SK-N-SH (cell line): ENCODE results near the gene ZNF564. TPM values are rescaled to one million over a fixed set of nuclear protein-coding genes. Genes with fewer than 3 reads are reported as not detected.

Experiments
- CTCF ChIA-PET: fragments of 300-600, 350-600 bp; formaldehyde crosslinking; extraction: SDS; loops from one replicate; lab custom pipeline; 2021; lab: Yijun Ruan, JAX
- POLR2A ChIA-PET: fragments of 350-600 bp; sonication (Branson Sonifier 250); formaldehyde crosslinking; extraction: SDS; loops from one replicate; lab custom pipeline; 2020; ENCODE audit warnings: antibody characterized with exemption, inconsistent platforms; lab: Yijun Ruan, JAX
- DNase-seq: peaks from one replicate; pipeline ENCODE4 v3.0.0; 2012
- H2AFZ ChIP-seq: fragments of 200-600 bp; sonication (generic); 2 replicates; pipeline ENCODE4 v1.8.1; 2016; ENCODE audit warnings: antibody characterized with exemption, mild to moderate bottlenecking, low read depth
- H3F3A ChIP-seq: fragments of 200-600 bp; sonication (generic); replicated peaks from 2 replicates; pipeline ENCODE3; 2016; ENCODE audit warnings: antibody characterized with exemption, mild to moderate bottlenecking; ENCODE audit not compliant: insufficient read depth
- H3K27ac ChIP-seq, 2 experiments: fragments of 200-500 bp in 1 of 2; fragments of 200-600 bp in 1 of 2; sonication (Bioruptor generic) in 1 of 2; sonication (generic), shearing (Covaris generic) in 1 of 2; 2 replicates each; pipeline versions ENCODE4 v1.5.1 to v1.6.1; 2014 to 2016; ENCODE audit warnings: low read depth in 2 of 2, inconsistent platforms in 1 of 2, low read length in 1 of 2, mild to moderate bottlenecking in 1 of 2, mixed read lengths in 1 of 2
- H3K27me3 ChIP-seq: fragments of 200-600 bp; sonication (generic), shearing (Covaris generic); 2 replicates; pipeline ENCODE4 v1.6.1; 2016; ENCODE audit warnings: mixed run types; ENCODE audit not compliant: insufficient read depth
- H3K36me3 ChIP-seq, 2 experiments: fragments of 200-500 bp in 1 of 2; fragments of 200-600 bp in 1 of 2; sonication (Bioruptor generic) in 1 of 2; sonication (generic) in 1 of 2; replicated peaks in 1 of 2; 2 replicates each; pipeline versions ENCODE3 to v1.5.1; 2014 to 2016; ENCODE audit warnings: low read length in 1 of 2, mild to moderate bottlenecking in 1 of 2; ENCODE audit not compliant: insufficient read depth in 2 of 2, control insufficient read depth in 1 of 2
- H3K4me1 ChIP-seq, 2 experiments: fragments of 200-500 bp in 1 of 2; fragments of 200-600 bp in 1 of 2; sonication (Bioruptor generic) in 1 of 2; sonication (generic), shearing (Covaris generic) in 1 of 2; 2 replicates each; pipeline versions ENCODE4 v1.5.1 to v1.6.1; 2014 to 2016; ENCODE audit warnings: low read depth in 1 of 2, low read length in 1 of 2, mixed run types in 1 of 2; ENCODE audit not compliant: insufficient read depth in 2 of 2, control insufficient read depth in 1 of 2
- H3K4me2 ChIP-seq: fragments of 200-600 bp; sonication (generic), shearing (Covaris generic); 2 replicates; pipeline ENCODE4 v1.6.1; 2017; ENCODE audit warnings: mixed run types
- H3K4me3 ChIP-seq, 2 experiments: fragments of 200-500 bp in 1 of 2; fragments of 200-600 bp in 1 of 2; sonication (Bioruptor generic) in 1 of 2; sonication (generic), shearing (Covaris generic) in 1 of 2; 2 replicates each; pipeline versions ENCODE4 v1.5.1 to v1.8.1; 2014 to 2016; ENCODE audit warnings: low read depth in 2 of 2, inconsistent platforms in 1 of 2, low read length in 1 of 2, mild to moderate bottlenecking in 1 of 2, mixed read lengths in 1 of 2, moderate library complexity in 1 of 2
- H3K79me2 ChIP-seq: fragments of 200-600 bp; sonication (generic); 2 replicates; pipeline ENCODE4 v1.8.1; 2017; ENCODE audit warnings: mild to moderate bottlenecking; ENCODE audit not compliant: insufficient read depth
- H3K9ac ChIP-seq: fragments of 200-600 bp; sonication (generic); 2 replicates; pipeline ENCODE4 v1.6.1; 2017; ENCODE audit warnings: mixed run types
- H3K9me2 ChIP-seq: fragments of 200-600 bp; sonication (generic); 2 replicates; pipeline ENCODE4 v1.6.1; 2017; ENCODE audit warnings: mixed run types
- H3K9me3 ChIP-seq: fragments of 200-600 bp; sonication (generic); 2 replicates; pipeline ENCODE4 v1.6.1; 2017; ENCODE audit warnings: mixed run types, mild to moderate bottlenecking, moderate library complexity
- H4K20me1 ChIP-seq: fragments of 200-600 bp; sonication (generic); 2 replicates; pipeline ENCODE4 v1.6.1; 2017; ENCODE audit warnings: mild to moderate bottlenecking, mixed run types; ENCODE audit not compliant: insufficient read depth
- CHD2 ChIP-seq: fragments of 150-350 bp; IDR thresholded peaks from 2 replicates; pipeline ENCODE4 v1.6.1; 2018; ENCODE audit warnings: low read length; ENCODE audit not compliant: partially characterized antibody
- FOSL2 ChIP-seq: IDR thresholded peaks from 2 replicates; pipeline ENCODE4 v1.4.0; 2012; ENCODE audit warnings: low read depth, mild to moderate bottlenecking, moderate library complexity, borderline replicate concordance
- NFIC ChIP-seq: IDR thresholded peaks from 2 replicates; pipeline ENCODE4 v1.4.0; 2012; ENCODE audit warnings: borderline replicate concordance
- POLR2AphosphoS5 ChIP-seq: IDR thresholded peaks from 2 replicates; pipeline ENCODE4 v1.6.1; 2012; ENCODE audit warnings: low read depth, low read length
- RAD21 ChIP-seq: IDR thresholded peaks from 2 replicates; pipeline ENCODE4 v1.6.1; 2012; ENCODE audit warnings: mild to moderate bottlenecking, low read length
- RFX5 ChIP-seq: IDR thresholded peaks from 2 replicates; pipeline ENCODE4 v1.6.1; 2012; ENCODE audit warnings: mild to moderate bottlenecking, improper control_type of control experiment, low read length
- TAF1 ChIP-seq: IDR thresholded peaks from 2 replicates; pipeline ENCODE4 v1.6.1; 2012; ENCODE audit warnings: low read depth, mild to moderate bottlenecking, low read length, moderate library complexity, borderline replicate concordance
- TCF12 ChIP-seq: IDR thresholded peaks from 2 replicates; pipeline ENCODE4 v1.4.0; 2012
- YY1 ChIP-seq: IDR thresholded peaks from 2 replicates; pipeline ENCODE4 v1.4.0; 2012; ENCODE audit warnings: low read depth, mild to moderate bottlenecking
- WGBS: methylation state at CpG from one replicate; pipeline ENCODE4 v1.1.6; 2017; ENCODE audit warnings: low lambda C conversion rate; 5-methylcytosine and 5-hydroxymethylcytosine counted together
- polyA plus RNA-seq, 3 experiments: library from polyadenylated mRNA; depleted of rRNA; stranded (reverse); fragments of >200 nt; gene quantifications; 2 replicates each; pipeline ENCODE4 v1.2.3, GENCODE V29; 2012
- TF ChIP-seq, protein P1 (sequence below): IDR thresholded peaks from 2 replicates; pipeline ENCODE4 v1.6.1; 2012; ENCODE audit warnings: mild to moderate bottlenecking, low read depth, low read length, moderate library complexity
- TF ChIP-seq, protein P2 (sequence below): fragments of 150-350 bp; IDR thresholded peaks from 2 replicates; pipeline ENCODE4 v1.6.1; 2016; ENCODE audit warnings: mild to moderate bottlenecking, low read depth, low read length
- TF ChIP-seq, protein P3 (sequence below): fragments of 200-600 bp; sonication (generic); IDR thresholded peaks from 2 replicates; pipeline ENCODE4 v1.6.1; 2017; ENCODE audit warnings: antibody characterized with exemption, mild to moderate bottlenecking, moderate library complexity
- TF ChIP-seq, protein P4 (sequence below): IDR thresholded peaks from 2 replicates; pipeline ENCODE4; 2012
- TF ChIP-seq, protein P5 (sequence below): IDR thresholded peaks from 2 replicates; pipeline ENCODE4 v1.4.0; 2012; ENCODE audit warnings: low read depth, borderline replicate concordance

The ZNF564 gene
- polyA plus RNA-seq, 1 of the 3 experiments (the other 2 are of a cell fraction): 1.3 TPM

DNA sequence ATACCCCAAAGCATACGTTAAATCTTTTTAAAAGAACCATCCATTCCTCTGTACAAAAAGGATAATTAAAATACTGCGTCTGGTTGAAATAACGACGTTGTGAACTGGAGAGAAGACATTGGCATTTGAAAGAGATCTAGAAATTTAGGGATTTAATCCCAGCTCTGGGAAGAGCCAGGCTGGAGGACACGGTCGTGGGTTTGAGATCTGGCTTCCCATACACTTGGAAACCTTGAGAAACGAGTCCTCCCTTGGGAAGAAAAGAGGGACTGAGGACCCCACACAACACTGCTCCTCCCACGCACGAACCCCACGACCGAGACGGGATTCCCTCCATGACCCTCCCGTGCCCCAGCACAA, 67.3 kb downstream of the ZNF564 start (continued):
- TF ChIP-seq, protein P1, sequence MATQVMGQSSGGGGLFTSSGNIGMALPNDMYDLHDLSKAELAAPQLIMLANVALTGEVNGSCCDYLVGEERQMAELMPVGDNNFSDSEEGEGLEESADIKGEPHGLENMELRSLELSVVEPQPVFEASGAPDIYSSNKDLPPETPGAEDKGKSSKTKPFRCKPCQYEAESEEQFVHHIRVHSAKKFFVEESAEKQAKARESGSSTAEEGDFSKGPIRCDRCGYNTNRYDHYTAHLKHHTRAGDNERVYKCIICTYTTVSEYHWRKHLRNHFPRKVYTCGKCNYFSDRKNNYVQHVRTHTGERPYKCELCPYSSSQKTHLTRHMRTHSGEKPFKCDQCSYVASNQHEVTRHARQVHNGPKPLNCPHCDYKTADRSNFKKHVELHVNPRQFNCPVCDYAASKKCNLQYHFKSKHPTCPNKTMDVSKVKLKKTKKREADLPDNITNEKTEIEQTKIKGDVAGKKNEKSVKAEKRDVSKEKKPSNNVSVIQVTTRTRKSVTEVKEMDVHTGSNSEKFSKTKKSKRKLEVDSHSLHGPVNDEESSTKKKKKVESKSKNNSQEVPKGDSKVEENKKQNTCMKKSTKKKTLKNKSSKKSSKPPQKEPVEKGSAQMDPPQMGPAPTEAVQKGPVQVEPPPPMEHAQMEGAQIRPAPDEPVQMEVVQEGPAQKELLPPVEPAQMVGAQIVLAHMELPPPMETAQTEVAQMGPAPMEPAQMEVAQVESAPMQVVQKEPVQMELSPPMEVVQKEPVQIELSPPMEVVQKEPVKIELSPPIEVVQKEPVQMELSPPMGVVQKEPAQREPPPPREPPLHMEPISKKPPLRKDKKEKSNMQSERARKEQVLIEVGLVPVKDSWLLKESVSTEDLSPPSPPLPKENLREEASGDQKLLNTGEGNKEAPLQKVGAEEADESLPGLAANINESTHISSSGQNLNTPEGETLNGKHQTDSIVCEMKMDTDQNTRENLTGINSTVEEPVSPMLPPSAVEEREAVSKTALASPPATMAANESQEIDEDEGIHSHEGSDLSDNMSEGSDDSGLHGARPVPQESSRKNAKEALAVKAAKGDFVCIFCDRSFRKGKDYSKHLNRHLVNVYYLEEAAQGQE: no peak

DNA sequence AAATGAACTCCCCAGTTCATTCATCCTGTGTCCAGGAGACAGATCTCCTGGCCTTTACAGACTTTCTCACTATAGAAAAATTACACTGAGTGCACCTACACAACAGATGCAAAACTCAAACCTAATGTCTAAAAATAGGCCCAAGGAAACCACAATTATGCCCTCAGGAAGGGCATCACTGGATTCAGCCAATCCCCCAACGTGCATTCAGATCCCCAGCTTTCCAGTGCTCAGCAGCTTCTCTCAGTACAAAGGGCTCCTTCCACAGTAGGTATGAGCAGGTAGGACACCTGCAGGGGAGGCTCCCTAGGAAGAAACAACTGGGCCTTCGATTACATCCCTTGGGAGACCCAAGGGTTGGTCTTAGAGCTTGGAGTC, 68.8 kb downstream of the ZNF564 start:
- Histone ChIP-seq H3K4me2 (peak overlapping the region; percentile 33; the same call in 1 of the 2 replicates), H3K36me3 (no peaks in the 10 kb centered on the region), H3K4me1 (peaks cover 0 to 7% of the 10 kb centered on the region in 2 experiments; a peak in 2 of 4 replicates), H3K4me3 (no peak overlapping the region), H3K9me2 (no peaks in the 10 kb centered on the region), H3K9me3 (no peaks in the 10 kb centered on the region), H3F3A (no peaks in the 10 kb centered on the region), H3K9ac (no peak overlapping the region), H3K27me3 (no peaks in the 10 kb centered on the region), H4K20me1 (no peaks in the 10 kb centered on the region), H2AFZ (no peak overlapping the region), H3K27ac (no peak overlapping the region), H3K79me2 (peaks cover 58% of the 10 kb centered on the region)
- TF ChIP-seq, protein P2, sequence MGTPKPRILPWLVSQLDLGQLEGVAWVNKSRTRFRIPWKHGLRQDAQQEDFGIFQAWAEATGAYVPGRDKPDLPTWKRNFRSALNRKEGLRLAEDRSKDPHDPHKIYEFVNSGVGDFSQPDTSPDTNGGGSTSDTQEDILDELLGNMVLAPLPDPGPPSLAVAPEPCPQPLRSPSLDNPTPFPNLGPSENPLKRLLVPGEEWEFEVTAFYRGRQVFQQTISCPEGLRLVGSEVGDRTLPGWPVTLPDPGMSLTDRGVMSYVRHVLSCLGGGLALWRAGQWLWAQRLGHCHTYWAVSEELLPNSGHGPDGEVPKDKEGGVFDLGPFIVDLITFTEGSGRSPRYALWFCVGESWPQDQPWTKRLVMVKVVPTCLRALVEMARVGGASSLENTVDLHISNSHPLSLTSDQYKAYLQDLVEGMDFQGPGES: no peak
- TF ChIP-seq YY1: no peak
- no peak for TF ChIP-seq RFX5
- TF ChIP-seq, protein P3, sequence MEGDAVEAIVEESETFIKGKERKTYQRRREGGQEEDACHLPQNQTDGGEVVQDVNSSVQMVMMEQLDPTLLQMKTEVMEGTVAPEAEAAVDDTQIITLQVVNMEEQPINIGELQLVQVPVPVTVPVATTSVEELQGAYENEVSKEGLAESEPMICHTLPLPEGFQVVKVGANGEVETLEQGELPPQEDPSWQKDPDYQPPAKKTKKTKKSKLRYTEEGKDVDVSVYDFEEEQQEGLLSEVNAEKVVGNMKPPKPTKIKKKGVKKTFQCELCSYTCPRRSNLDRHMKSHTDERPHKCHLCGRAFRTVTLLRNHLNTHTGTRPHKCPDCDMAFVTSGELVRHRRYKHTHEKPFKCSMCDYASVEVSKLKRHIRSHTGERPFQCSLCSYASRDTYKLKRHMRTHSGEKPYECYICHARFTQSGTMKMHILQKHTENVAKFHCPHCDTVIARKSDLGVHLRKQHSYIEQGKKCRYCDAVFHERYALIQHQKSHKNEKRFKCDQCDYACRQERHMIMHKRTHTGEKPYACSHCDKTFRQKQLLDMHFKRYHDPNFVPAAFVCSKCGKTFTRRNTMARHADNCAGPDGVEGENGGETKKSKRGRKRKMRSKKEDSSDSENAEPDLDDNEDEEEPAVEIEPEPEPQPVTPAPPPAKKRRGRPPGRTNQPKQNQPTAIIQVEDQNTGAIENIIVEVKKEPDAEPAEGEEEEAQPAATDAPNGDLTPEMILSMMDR: no peak
- no peak for DNase-seq
- ChIA-PET CTCF (no interaction called here), POLR2A (interaction anchor here (3.0 kb wide), 1 partner anchor 13 kb away, joined by 16 read pairs; no protein-coding TSS in a partner anchor)
- WGBS: 68% methylated on average over 2 of the region's 2 CpGs

DNA sequence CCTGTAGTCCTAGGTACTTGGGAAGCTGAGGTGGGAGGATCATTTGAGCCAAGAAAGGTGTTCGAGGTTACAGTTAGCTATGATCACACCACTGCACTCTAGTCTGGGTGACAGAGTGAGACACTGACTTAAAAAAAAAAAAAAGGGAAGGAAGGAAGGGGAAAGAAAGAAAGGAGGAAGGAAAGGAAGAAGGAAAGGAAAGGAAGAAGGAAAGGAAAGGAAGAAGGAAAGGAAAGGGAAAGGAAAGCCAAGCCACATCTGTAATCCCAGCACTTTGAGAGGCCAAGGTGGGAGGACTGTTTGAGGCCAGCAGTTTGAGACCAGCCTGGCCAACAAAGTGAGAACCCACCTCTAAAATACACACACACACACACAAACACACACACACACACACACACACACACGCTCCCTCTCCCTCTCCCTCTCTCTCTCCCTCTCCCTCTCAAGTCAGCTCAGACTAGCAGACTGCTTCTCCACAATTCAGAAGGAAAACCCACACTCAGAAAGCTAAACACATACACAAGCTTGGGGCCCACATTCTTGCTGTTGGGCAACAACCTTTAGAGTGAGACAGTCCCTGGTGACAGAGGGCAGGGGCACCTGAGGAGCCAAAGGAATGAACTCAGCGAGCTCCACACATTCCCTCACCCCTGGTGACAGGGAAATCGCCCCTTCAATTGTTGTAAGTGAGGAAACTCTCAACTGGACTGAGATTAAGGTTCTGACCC, 69.3 kb downstream of the ZNF564 start:
- WGBS: 80% methylated on average over 4 of the region's 4 CpGs
- DNase-seq: no peak
- Histone ChIP-seq H3K9ac (no peak overlapping the region), H4K20me1 (no peaks in the 10 kb centered on the region), H3F3A (no peaks in the 10 kb centered on the region), H2AFZ (no peak overlapping the region), H3K36me3 (no peaks in the 10 kb centered on the region), H3K27me3 (no peaks in the 10 kb centered on the region), H3K9me2 (no peaks in the 10 kb centered on the region), H3K4me1 (peaks cover 0 to 7% of the 10 kb centered on the region in 2 experiments; a peak in 2 of 4 replicates), H3K79me2 (peaks cover 60% of the 10 kb centered on the region), H3K9me3 (no peaks in the 10 kb centered on the region), H3K4me3 (no peak overlapping the region), H3K4me2 (no peak overlapping the region; the same call in 1 of the 2 replicates), H3K27ac (no peak overlapping the region)
- CTCF ChIA-PET: interaction anchor here (1.0 kb wide), 1 partner anchor 13 kb away, joined by 4 read pairs; no protein-coding TSS in a partner anchor
- POLR2A ChIA-PET: interaction anchor here (0.6 kb wide), 1 partner anchor 598 kb away, joined by 5 read pairs; no protein-coding TSS in a partner anchor
- TF ChIP-seq CHD2 (no peak), NFIC (no peak), POLR2AphosphoS5 (no peak), TAF1 (no peak), TCF12 (no peak), FOSL2 (no peak), RAD21 (no peak)
- TF ChIP-seq, protein P4, sequence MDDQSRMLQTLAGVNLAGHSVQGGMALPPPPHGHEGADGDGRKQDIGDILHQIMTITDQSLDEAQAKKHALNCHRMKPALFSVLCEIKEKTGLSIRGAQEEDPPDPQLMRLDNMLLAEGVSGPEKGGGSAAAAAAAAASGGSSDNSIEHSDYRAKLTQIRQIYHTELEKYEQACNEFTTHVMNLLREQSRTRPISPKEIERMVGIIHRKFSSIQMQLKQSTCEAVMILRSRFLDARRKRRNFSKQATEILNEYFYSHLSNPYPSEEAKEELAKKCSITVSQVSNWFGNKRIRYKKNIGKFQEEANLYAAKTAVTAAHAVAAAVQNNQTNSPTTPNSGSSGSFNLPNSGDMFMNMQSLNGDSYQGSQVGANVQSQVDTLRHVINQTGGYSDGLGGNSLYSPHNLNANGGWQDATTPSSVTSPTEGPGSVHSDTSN: no peak
- TF ChIP-seq, protein P5, sequence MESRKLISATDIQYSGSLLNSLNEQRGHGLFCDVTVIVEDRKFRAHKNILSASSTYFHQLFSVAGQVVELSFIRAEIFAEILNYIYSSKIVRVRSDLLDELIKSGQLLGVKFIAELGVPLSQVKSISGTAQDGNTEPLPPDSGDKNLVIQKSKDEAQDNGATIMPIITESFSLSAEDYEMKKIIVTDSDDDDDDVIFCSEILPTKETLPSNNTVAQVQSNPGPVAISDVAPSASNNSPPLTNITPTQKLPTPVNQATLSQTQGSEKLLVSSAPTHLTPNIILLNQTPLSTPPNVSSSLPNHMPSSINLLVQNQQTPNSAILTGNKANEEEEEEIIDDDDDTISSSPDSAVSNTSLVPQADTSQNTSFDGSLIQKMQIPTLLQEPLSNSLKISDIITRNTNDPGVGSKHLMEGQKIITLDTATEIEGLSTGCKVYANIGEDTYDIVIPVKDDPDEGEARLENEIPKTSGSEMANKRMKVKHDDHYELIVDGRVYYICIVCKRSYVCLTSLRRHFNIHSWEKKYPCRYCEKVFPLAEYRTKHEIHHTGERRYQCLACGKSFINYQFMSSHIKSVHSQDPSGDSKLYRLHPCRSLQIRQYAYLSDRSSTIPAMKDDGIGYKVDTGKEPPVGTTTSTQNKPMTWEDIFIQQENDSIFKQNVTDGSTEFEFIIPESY: no peak
